ENCODE results near the gene BTAF1. TPM values are rescaled to one million over a fixed set of nuclear protein-coding genes. Genes with fewer than 3 reads are reported as not detected.

BTAF1 gene
- total RNA-seq, 1 experiment from 2014 or later: 49.6 TPM

- Mint-ChIP-seq H3K9me3 (no peaks in the 10 kb centered on the region), H3K4me1 (0 out of 2 replicates have a peak, but pooled peaks cover 2% of the 10 kb centered on the region), H3K27ac (no peak overlapping the region; the same call in 1 of the 2 replicates), H3K27me3 (ENCODE audit: low read depth) (no peaks in the 10 kb centered on the region), H3K36me3 (no peaks in the 10 kb centered on the region), H3K4me3 (no peak overlapping the region)
- POLR2A ChIA-PET: no interaction called here
- CTCF ChIA-PET: interaction anchor here (0.6 to 1.0 kb wide), 2 partner anchors 28 to 170 kb away, joined by 3 to 4 read pairs; no protein-coding TSS in a partner anchor
- DNase-seq (ENCODE audit: low spot score) (no peak), ATAC-seq (peak; percentile 67)
- TF ChIP-seq GABPB1 (CRISPR knock-in tag; IDR thresholded peaks at IDR 0.05) (no peak), E2F1 (CRISPR knock-in tag; IDR thresholded peaks at IDR 0.05) (no peak), TCF7 (CRISPR knock-in tag; IDR thresholded peaks at IDR 0.05; ENCODE audit: low read depth) (no peak), GRHL2 (CRISPR knock-in tag; IDR thresholded peaks at IDR 0.05; ENCODE audit: insufficient replicate concordance, severe bottlenecking) (no peak), ZNF416 (CRISPR knock-in tag; IDR thresholded peaks at IDR 0.05) (no peak), FOXP1 (CRISPR knock-in tag; IDR thresholded peaks at IDR 0.05; ENCODE audit: borderline replicate concordance) (no peak), ZNF232 (CRISPR knock-in tag; IDR thresholded peaks at IDR 0.05) (no peak), SMAD3 (CRISPR knock-in tag; IDR thresholded peaks at IDR 0.05; ENCODE audit: borderline replicate concordance) (no peak), GTF2I (CRISPR knock-in tag; conservative IDR thresholded peaks at IDR 0.05) (no peak), JUN (CRISPR knock-in tag; IDR thresholded peaks at IDR 0.05) (no peak), ARID4B (CRISPR knock-in tag; IDR thresholded peaks at IDR 0.05; ENCODE audit: borderline replicate concordance) (no peak), NFE2L1 (CRISPR knock-in tag; IDR thresholded peaks at IDR 0.05) (no peak), SP1 (CRISPR knock-in tag; conservative IDR thresholded peaks at IDR 0.05) (no peak), CBFB (CRISPR knock-in tag; IDR thresholded peaks at IDR 0.05; ENCODE audit: low read depth) (no peak), ATF1 (CRISPR knock-in tag; IDR thresholded peaks at IDR 0.05) (no peak), RELA (CRISPR knock-in tag; IDR thresholded peaks at IDR 0.05; ENCODE audit: borderline replicate concordance) (no peak)
These were observed 129.2 kb downstream of the BTAF1 start for GRCh38 chr10:92052741-92053140.

- no peaks in the 10 kb centered on the region for H3K27me3 Mint-ChIP-seq (ENCODE audit: low read depth)
- ATAC-seq (no peak), DNase-seq (ENCODE audit: low spot score) (no peak)
- TF ChIP-seq NR2C2 (CRISPR knock-in tag; IDR thresholded peaks at IDR 0.05): no peak
- no peak for TF ChIP-seq ZNF532 (CRISPR knock-in tag; IDR thresholded peaks at IDR 0.05; ENCODE audit: borderline replicate concordance)
- TF ChIP-seq NFATC4 (CRISPR knock-in tag; IDR thresholded peaks at IDR 0.05): no peak
- no peak for TF ChIP-seq CREM (CRISPR knock-in tag; IDR thresholded peaks at IDR 0.05)
- no peak for TF ChIP-seq SP1 (CRISPR knock-in tag; conservative IDR thresholded peaks at IDR 0.05)
- TF ChIP-seq ZNF263 (CRISPR knock-in tag; IDR thresholded peaks at IDR 0.05; ENCODE audit: low read depth): no peak
- H3K27ac Mint-ChIP-seq: no peak overlapping the region
- no peak overlapping the region for H3K4me3 Mint-ChIP-seq
- POLR2A ChIA-PET: no interaction called here
- no peaks in the 10 kb centered on the region for H3K9me3 Mint-ChIP-seq
- no peaks in the 10 kb centered on the region for H3K4me1 Mint-ChIP-seq
- CTCF ChIA-PET: no interaction called here
- no peaks in the 10 kb centered on the region for H3K36me3 Mint-ChIP-seq
These were observed 131.2 kb downstream of the BTAF1 start for GRCh38 chr10:92054807-92055206.
